GM12891 (cell line): ENCODE measurements around the gene CD59.

ENCODE experiments used
- POLR2A ChIP-seq: IDR thresholded peaks from 2 replicates; pipeline ENCODE4 v1.6.1; 2011; ENCODE audit warnings: low read depth, low read length, control low read depth
- POU2F2 ChIP-seq: IDR thresholded peaks from 2 replicates; pipeline ENCODE4 v1.6.1; 2011; ENCODE audit warnings: low read depth, mild to moderate bottlenecking, control low read depth, low read length, moderate library complexity

- TF ChIP-seq POLR2A (no peak), POU2F2 (no peak)
These were observed 10.7 kb downstream of the CD59 start for GRCh38 chr11:33725496-33725895.
